GM23248 (cell line): Measurements from ENCODE around the gene CCN6.

Experiments
- EZH2 ChIP-seq: fragments of 200-600 bp; sonication (generic); IDR thresholded peaks from 2 replicates; pipeline ENCODE4 v1.6.1; 2018; ENCODE audit warnings: antibody characterized with exemption, mild to moderate bottlenecking; ENCODE audit not compliant: insufficient read depth, poor library complexity, severe bottlenecking
- EZH2phosphoT487 ChIP-seq: fragments of 200-600 bp; sonication (generic); IDR thresholded peaks from 2 replicates; pipeline ENCODE4 v1.6.1; 2018; ENCODE audit warnings: antibody characterized with exemption, moderate library complexity, mild to moderate bottlenecking, low read depth; ENCODE audit not compliant: insufficient read depth

DNA sequence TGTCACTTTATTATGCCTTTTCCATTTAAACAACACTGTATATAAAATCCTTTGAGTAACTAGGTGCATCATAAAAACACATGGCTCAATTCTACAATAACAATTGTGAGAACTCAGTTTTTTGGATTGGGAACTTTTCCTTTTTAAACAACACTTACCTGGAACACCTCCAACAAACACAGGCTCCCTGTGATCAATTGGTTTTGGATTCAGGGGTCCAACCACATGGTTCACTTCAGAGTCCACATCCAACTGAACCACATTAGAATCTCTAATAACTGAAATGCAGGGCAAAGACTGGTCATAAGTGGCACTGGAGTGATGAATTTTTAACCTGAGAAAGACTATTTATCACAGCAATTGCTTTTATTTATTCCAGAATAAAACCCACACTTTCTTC lies 60.0 kb downstream of the CCN6 start:
- TF ChIP-seq EZH2 (no peak), EZH2phosphoT487 (no peak)
